IMR-90 (cell line): ENCODE results near the gene SMAD7. TPM values are rescaled to one million over a fixed set of nuclear protein-coding genes. Genes with fewer than 3 reads are reported as not detected.

Experiments
- ATAC-seq: fragments of 200-7000 bp; cut with Tn5 transposase; 2 replicates; pipeline ENCODE4 v1.9.1; 2020; ENCODE audit warnings: low read depth, mild to moderate bottlenecking, moderate library complexity
- BruUV-seq: library from RNA; stranded (reverse); fragments of 400-500 nt; replicated peaks from 2 replicates; lab custom pipeline; 2021; lab: Mats Ljungman, UMichigan
- CTCF ChIA-PET: fragments of 300-600 bp; formaldehyde crosslinking; extraction: SDS; loops from one replicate; lab custom pipeline; 2021; ENCODE audit warnings: antibody characterized with exemption; lab: Yijun Ruan, JAX
- POLR2A ChIA-PET: fragments of 300-600 bp; sonication (Branson Sonifier 250); formaldehyde crosslinking; loops from one replicate; lab custom pipeline; 2022; ENCODE audit warnings: antibody characterized with exemption; ENCODE audit not compliant: unreplicated experiment; lab: Charles Lee
- DNase-seq: peaks from one replicate; pipeline ENCODE4 v3.0.0; 2013
- H2AFZ ChIP-seq: replicated peaks from 2 replicates; pipeline ENCODE3; 2013; ENCODE audit warnings: low read length, mild to moderate bottlenecking; ENCODE audit not compliant: poor library complexity
- H2AK5ac ChIP-seq: 2 replicates; pipeline ENCODE4 v1.6.1; 2013; ENCODE audit warnings: low read depth, low read length, inconsistent platforms
- H2AK9ac ChIP-seq: replicated peaks from 2 replicates; pipeline ENCODE3; 2013; ENCODE audit warnings: mild to moderate bottlenecking, low read depth, low read length, moderate library complexity; ENCODE audit not compliant: poor library complexity
- H2BK120ac ChIP-seq: 2 replicates; pipeline ENCODE4 v1.6.1; 2013; ENCODE audit warnings: low read depth, low read length, inconsistent platforms
- H2BK15ac ChIP-seq: 3 replicates; pipeline ENCODE4 v1.6.1; 2013; ENCODE audit warnings: low read depth, low read length, inconsistent platforms
- H2BK20ac ChIP-seq: 2 replicates; pipeline ENCODE4 v1.6.1; 2013; ENCODE audit warnings: low read depth, mild to moderate bottlenecking, inconsistent platforms, low read length, moderate library complexity
- H2BK5ac ChIP-seq: 2 replicates; pipeline ENCODE4 v1.6.1; 2013; ENCODE audit warnings: mild to moderate bottlenecking, low read depth, low read length, inconsistent platforms; ENCODE audit not compliant: poor library complexity, severe bottlenecking
- H3K14ac ChIP-seq: replicated peaks from 2 replicates; pipeline ENCODE4 v1.6.1; 2013; ENCODE audit warnings: low read depth, low read length, inconsistent platforms
- H3K18ac ChIP-seq: 2 replicates; pipeline ENCODE4 v1.6.1; 2013; ENCODE audit warnings: low read depth, low read length, control low read depth
- H3K23ac ChIP-seq: 2 replicates; pipeline ENCODE4 v1.6.1; 2013; ENCODE audit warnings: low read depth, low read length, inconsistent platforms
- H3K27ac ChIP-seq: 2 replicates; pipeline ENCODE4 v1.5.1; 2013; ENCODE audit warnings: mild to moderate bottlenecking, control low read depth, low read length; ENCODE audit not compliant: insufficient read depth
- H3K27me3 ChIP-seq: 2 replicates; pipeline ENCODE4 v1.6.1; 2013; ENCODE audit warnings: low read length; ENCODE audit not compliant: control insufficient read depth, insufficient read depth
- H3K36me3 ChIP-seq: 2 replicates; pipeline ENCODE4 v1.6.1; 2013; ENCODE audit warnings: low read length, mixed read lengths; ENCODE audit not compliant: control insufficient read depth, insufficient read depth
- H3K4ac ChIP-seq: 2 replicates; pipeline ENCODE4 v1.6.1; 2013; ENCODE audit warnings: low read depth, low read length, inconsistent platforms
- H3K4me1 ChIP-seq: 2 replicates; pipeline ENCODE4 v1.6.1; 2013; ENCODE audit warnings: low read length, mixed read lengths; ENCODE audit not compliant: control insufficient read depth, insufficient read depth
- H3K4me2 ChIP-seq: 2 replicates; pipeline ENCODE4 v1.6.1; 2013; ENCODE audit warnings: low read depth, mild to moderate bottlenecking, control low read depth, low read length, moderate library complexity
- H3K4me3 ChIP-seq: 2 replicates; pipeline ENCODE4 v1.5.1; 2013; ENCODE audit warnings: low read depth, mild to moderate bottlenecking, control low read depth, low read length, moderate library complexity; ENCODE audit not compliant: insufficient read depth
- H3K56ac ChIP-seq: 2 replicates; pipeline ENCODE4 v1.6.1; 2013; ENCODE audit warnings: low read length, inconsistent platforms; ENCODE audit not compliant: insufficient read depth; ENCODE audit errors: extremely low read depth
- H3K79me1 ChIP-seq, 2 experiments: 2 replicates each; pipeline ENCODE4 v1.6.1; 2013; ENCODE audit warnings: low read length in 2 of 2, inconsistent platforms in 1 of 2, low read depth in 1 of 2
- H3K9ac ChIP-seq: 2 replicates; pipeline ENCODE4 v1.6.1; 2013; ENCODE audit warnings: low read depth, low read length, control low read depth
- H3K9me1 ChIP-seq: 2 replicates; pipeline ENCODE4 v1.6.1; 2013; ENCODE audit warnings: low read length, inconsistent platforms; ENCODE audit not compliant: insufficient read depth
- H3K9me3 ChIP-seq: 2 replicates; pipeline ENCODE4 v1.6.1; 2013; ENCODE audit warnings: low read length; ENCODE audit not compliant: control insufficient read depth, insufficient read depth
- H4K20me1 ChIP-seq: 2 replicates; pipeline ENCODE4 v1.6.1; 2013; ENCODE audit warnings: low read length, inconsistent platforms; ENCODE audit not compliant: insufficient read depth
- H4K5ac ChIP-seq: 2 replicates; pipeline ENCODE4 v1.6.1; 2013; ENCODE audit warnings: mild to moderate bottlenecking, low read depth, low read length, control low read depth
- H4K8ac ChIP-seq, 2 experiments: 2 replicates each; pipeline ENCODE4 v1.6.1; 2013; ENCODE audit warnings: low read depth in 2 of 2, low read length in 2 of 2, control low read depth in 1 of 2, inconsistent platforms in 1 of 2
- H4K91ac ChIP-seq: 2 replicates; pipeline ENCODE4 v1.6.1; 2013; ENCODE audit warnings: low read depth, low read length, inconsistent platforms; ENCODE audit not compliant: insufficient read depth
- BHLHE40 ChIP-seq: fragments of 150-350 bp; IDR thresholded peaks from 2 replicates; pipeline ENCODE4 v1.6.1; 2016; ENCODE audit warnings: mild to moderate bottlenecking, low read depth, low read length
- WGBS, 2 experiments: methylation state at CpG; one replicate each; pipeline versions ENCODE4 v1.1.5 to v1.1.7; 2013; ENCODE audit warnings: missing lambda C conversion rate in 2 of 2; ENCODE audit not compliant: insufficient read length in 1 of 2; ENCODE audit errors: extremely low coverage in 2 of 2; 5-methylcytosine and 5-hydroxymethylcytosine counted together
- dilution Hi-C: fragments of 300-500 bp; cut with HindIII; formaldehyde crosslinking; loops from one replicate; pipeline ENCODE4 v1.14.3; 2018; ENCODE audit warnings: low sequenced_read_pairs; ENCODE audit not compliant: unreplicated experiment
- in situ Hi-C: fragments of 300-500 bp; cut with MboI; formaldehyde crosslinking; loops from 3 replicates; pipeline ENCODE4 v1.14.3; 2019; ENCODE audit warnings: low sequenced_read_pairs, inconsistent platforms, mixed read lengths
- intact Hi-C: fragments of 100-400 bp; cut with micrococcal nuclease; formaldehyde crosslinking; loops from 2 replicates; pipeline ENCODE4 v1.10.0; 2022
- polyA plus RNA-seq, 3 experiments: library from polyadenylated mRNA; depleted of rRNA; stranded (reverse); fragments of >200 nt; gene quantifications; 2 replicates each; pipeline ENCODE4 v1.2.3, GENCODE V29; 2012; ENCODE audit warnings: low replicate concordance in 1 of 3
- total RNA-seq: library from RNA; depleted of rRNA; stranded (reverse); fragments of >200 nt; gene quantifications from 2 replicates; pipeline ENCODE4 v1.2.3, GENCODE V29; 2012
- TF ChIP-seq, protein P1 (sequence below): fragments of 150-350 bp; IDR thresholded peaks from 2 replicates; pipeline ENCODE4 v1.6.1; 2017; ENCODE audit warnings: mild to moderate bottlenecking, antibody characterized with exemption, low read length, low read depth

Gene SMAD7
- total and polyA plus RNA-seq, 2 of the 4 experiments (the other 2 are of a cell fraction), result 15.8 to 17.6 TPM

DNA sequence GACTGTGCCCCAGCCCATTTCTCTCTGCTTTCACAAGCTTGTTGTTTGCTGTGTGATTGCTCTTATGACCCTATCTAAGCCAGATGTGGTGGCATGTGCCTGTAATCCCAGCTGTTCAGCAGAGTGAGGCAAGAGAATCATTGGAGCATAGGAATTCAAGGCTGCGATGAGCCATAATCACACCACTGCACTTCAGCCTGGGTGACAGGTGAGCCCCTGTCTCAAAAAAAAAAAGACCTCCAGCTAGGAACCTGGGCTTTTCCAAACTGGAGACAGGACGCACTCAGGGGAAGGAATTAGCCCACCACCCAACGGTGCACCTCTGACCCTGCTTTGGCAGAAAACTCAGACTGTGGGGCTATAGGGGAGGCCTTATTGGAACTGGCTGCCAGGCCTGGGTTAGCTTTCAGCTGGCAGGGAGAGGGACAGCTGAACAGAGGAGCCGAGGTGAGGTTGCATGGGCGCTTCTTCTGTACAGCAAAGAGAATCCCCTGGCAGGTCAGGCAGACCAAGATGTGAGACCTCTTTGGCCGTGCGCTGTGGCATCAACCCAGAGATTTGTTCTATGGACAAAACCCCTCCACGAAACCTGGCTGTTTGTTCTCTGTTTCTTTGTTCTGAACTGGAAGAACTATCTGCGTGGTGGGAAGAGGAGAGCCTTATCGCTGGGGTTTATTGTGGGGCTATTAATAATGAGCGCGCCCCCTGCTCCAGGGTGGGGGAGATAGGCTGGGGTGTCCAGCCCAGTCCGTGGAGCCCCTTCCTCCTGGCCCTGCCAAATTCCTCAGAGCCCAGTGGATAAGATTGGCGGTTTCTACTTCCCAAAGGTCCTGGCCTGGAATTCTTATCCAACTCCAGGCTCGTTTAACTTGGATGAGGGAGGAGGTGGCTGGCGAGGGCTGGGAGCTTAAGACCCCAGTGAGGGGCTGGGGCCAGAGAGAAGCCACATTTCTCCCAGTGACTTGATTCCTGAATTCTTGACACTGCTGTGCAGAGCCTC, 38.8 kb upstream of the SMAD7 start:
- Histone ChIP-seq H3K56ac (no peak overlapping the region), H2AK5ac (peak overlapping the region; percentile 35), H3K14ac (no peak overlapping the region), H3K27me3 (no peaks in the 10 kb centered on the region), H3K4me3 (no peak overlapping the region), H3K79me1 (peaks cover 0 to 11% of the 10 kb centered on the region in 2 experiments; a peak in 2 of 4 replicates), H3K36me3 (no peaks in the 10 kb centered on the region), H4K8ac (peak overlapping the region in 1 of 2 experiments; percentile 37; a peak in 2 of 4 replicates), H3K18ac (peak overlapping the region; percentile 74; the same call in 1 of the 2 replicates), H4K20me1 (peaks cover 6% of the 10 kb centered on the region; the same call in 1 of the 2 replicates), H3K9me1 (peaks cover 40% of the 10 kb centered on the region), H3K9me3 (no peaks in the 10 kb centered on the region), H2BK5ac (no peak overlapping the region), H3K27ac (no peak overlapping the region), H2BK20ac (peak overlapping the region; percentile 79; the same call in 1 of the 2 replicates), H2AFZ (peak overlapping the region; percentile 75), H2AK9ac (peak overlapping the region; percentile 26), H3K4me1 (peaks cover 29% of the 10 kb centered on the region), H4K91ac (peak overlapping the region; percentile 91; the same call in 1 of the 2 replicates), H3K4me2 (no peak overlapping the region), H3K4ac (peak overlapping the region; percentile 89), H4K5ac (peak overlapping the region; percentile 70; the same call in 1 of the 2 replicates), H2BK120ac (peak overlapping the region; percentile 75), H3K23ac (0 out of 2 replicates have a peak overlapping the region, but pooled peaks have one; percentile 44), H2BK15ac (peak overlapping the region; percentile 55; the same call in 2 of the 3 replicates), H3K9ac (no peak overlapping the region)
- dilution Hi-C loops (no loop called here), intact Hi-C loops (no loop called here), in situ Hi-C loops (no loop called here)
- ChIA-PET POLR2A (no interaction called here), CTCF (no interaction called here)
- DNase-seq (peak; percentile 18), ATAC-seq (no peak)
- BruUV-seq, result no TSS peak
- 93% methylated on average over 2 of the region's 16 CpGs; no CpG with 5 or more reads in 1 of the 2 experiments for WGBS, 2 experiments
- TF ChIP-seq, protein P1, sequence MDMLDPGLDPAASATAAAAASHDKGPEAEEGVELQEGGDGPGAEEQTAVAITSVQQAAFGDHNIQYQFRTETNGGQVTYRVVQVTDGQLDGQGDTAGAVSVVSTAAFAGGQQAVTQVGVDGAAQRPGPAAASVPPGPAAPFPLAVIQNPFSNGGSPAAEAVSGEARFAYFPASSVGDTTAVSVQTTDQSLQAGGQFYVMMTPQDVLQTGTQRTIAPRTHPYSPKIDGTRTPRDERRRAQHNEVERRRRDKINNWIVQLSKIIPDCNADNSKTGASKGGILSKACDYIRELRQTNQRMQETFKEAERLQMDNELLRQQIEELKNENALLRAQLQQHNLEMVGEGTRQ, result no peak
- TF ChIP-seq BHLHE40, result peak; percentile 47; the same call in 1 of the 2 replicates
